DOHH2 (cell line): ENCODE data around the gene PTPRN2.

Experiments used
- H3F3A ChIP-seq: fragments of 200-600 bp; sonication (generic), shearing (Covaris generic); 2 replicates; pipeline ENCODE4 v1.6.0; 2016; ENCODE audit warnings: antibody characterized with exemption, mild to moderate bottlenecking; ENCODE audit not compliant: control insufficient read depth, insufficient read depth
- H3K27ac ChIP-seq: fragments of 200-600 bp; sonication (generic); 2 replicates; pipeline ENCODE4 v1.5.1; 2014; ENCODE audit warnings: low read depth, mild to moderate bottlenecking, low read length, moderate library complexity
- H3K27me3 ChIP-seq: fragments of 200-600 bp; sonication (generic); 2 replicates; pipeline ENCODE4 v1.6.1; 2014; ENCODE audit warnings: mild to moderate bottlenecking, low read length, mixed read lengths; ENCODE audit not compliant: control insufficient read depth
- H3K36me3 ChIP-seq: fragments of 200-600 bp; sonication (generic); 2 replicates; pipeline ENCODE4 v1.6.1; 2014; ENCODE audit warnings: mild to moderate bottlenecking, low read length, moderate library complexity, mixed read lengths; ENCODE audit not compliant: control insufficient read depth
- H3K4me1 ChIP-seq: fragments of 200-600 bp; sonication (generic); 2 replicates; pipeline ENCODE4 v1.6.1; 2014; ENCODE audit warnings: mild to moderate bottlenecking, low read length, mixed read lengths; ENCODE audit not compliant: control insufficient read depth
- H3K4me2 ChIP-seq: fragments of 200-600 bp; sonication (generic); 2 replicates; pipeline ENCODE4 v1.6.0; 2014; ENCODE audit warnings: mild to moderate bottlenecking, low read length, moderate library complexity
- H3K4me3 ChIP-seq: fragments of 200-600 bp; sonication (generic); 2 replicates; pipeline ENCODE4 v1.5.1; 2014; ENCODE audit warnings: mild to moderate bottlenecking, low read length, mixed read lengths
- H3K79me2 ChIP-seq: fragments of 200-600 bp; sonication (generic); 2 replicates; pipeline ENCODE4 v1.6.1; 2014; ENCODE audit warnings: mild to moderate bottlenecking, low read length, mixed read lengths; ENCODE audit not compliant: control insufficient read depth
- H3K9me2 ChIP-seq: fragments of 200-600 bp; sonication (generic); replicated peaks from 2 replicates; pipeline ENCODE4 v1.6.1; 2014; ENCODE audit warnings: mild to moderate bottlenecking, low read length, mixed read lengths; ENCODE audit not compliant: control insufficient read depth
- H3K9me3 ChIP-seq: fragments of 200-600 bp; sonication (generic); 2 replicates; pipeline ENCODE4 v1.6.1; 2014; ENCODE audit warnings: antibody characterized with exemption, low read length, mixed read lengths; ENCODE audit not compliant: control insufficient read depth, insufficient read depth
- H4K20me1 ChIP-seq: fragments of 200-600 bp; sonication (generic); 2 replicates; pipeline ENCODE4 v1.6.0; 2014; ENCODE audit warnings: low read depth, mild to moderate bottlenecking, antibody characterized with exemption, low read length, moderate library complexity; ENCODE audit not compliant: control insufficient read depth, insufficient read depth
- CTCF ChIP-seq: fragments of 200-600 bp; sonication (generic); IDR thresholded peaks from one replicate; pipeline ENCODE4 v1.5.1; 2014; ENCODE audit warnings: antibody characterized with exemption, mild to moderate bottlenecking, low read depth, low read length; ENCODE audit not compliant: poor library complexity, severe bottlenecking
- EZH2phosphoT487 ChIP-seq: fragments of 200-600 bp; sonication (generic); IDR thresholded peaks from 2 replicates; pipeline ENCODE4 v1.6.1; 2017; ENCODE audit warnings: borderline replicate concordance, mild to moderate bottlenecking, antibody characterized with exemption, low read length, moderate library complexity, mixed read lengths

PTPRN2 gene

DNA sequence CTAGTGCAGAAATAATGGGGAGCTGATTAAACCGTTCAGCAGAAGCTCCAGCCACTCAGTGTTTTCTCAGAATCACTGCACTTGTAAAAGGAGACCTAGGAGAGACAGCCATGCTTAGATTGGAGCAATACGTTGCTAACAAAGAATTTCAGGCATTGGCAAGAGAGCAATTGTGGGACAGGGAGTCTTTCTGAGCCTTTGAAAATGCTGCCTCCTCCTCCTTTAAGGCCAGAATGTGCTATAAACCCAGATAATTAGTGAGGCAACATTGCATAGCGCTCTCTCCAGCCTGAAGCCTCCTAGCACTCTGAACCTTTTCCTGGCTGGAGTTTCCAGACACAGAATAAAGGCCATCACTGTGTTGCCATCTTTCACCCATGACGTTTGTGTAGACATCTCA, 18.5 kb upstream of the PTPRN2 start:
- Histone ChIP-seq H3K79me2 (no peaks in the 10 kb centered on the region), H3K27ac (no peak overlapping the region), H3K9me2 (no peaks in the 10 kb centered on the region), H3K9me3 (no peaks in the 10 kb centered on the region), H3K4me3 (no peak overlapping the region), H3K27me3 (no peaks in the 10 kb centered on the region), H3F3A (no peaks in the 10 kb centered on the region), H3K4me2 (no peak overlapping the region), H3K4me1 (peaks cover 8% of the 10 kb centered on the region; the same call in 1 of the 2 replicates), H3K36me3 (peaks cover 30% of the 10 kb centered on the region), H4K20me1 (no peaks in the 10 kb centered on the region)
- TF ChIP-seq CTCF: no peak
- no peak for TF ChIP-seq EZH2phosphoT487

DNA sequence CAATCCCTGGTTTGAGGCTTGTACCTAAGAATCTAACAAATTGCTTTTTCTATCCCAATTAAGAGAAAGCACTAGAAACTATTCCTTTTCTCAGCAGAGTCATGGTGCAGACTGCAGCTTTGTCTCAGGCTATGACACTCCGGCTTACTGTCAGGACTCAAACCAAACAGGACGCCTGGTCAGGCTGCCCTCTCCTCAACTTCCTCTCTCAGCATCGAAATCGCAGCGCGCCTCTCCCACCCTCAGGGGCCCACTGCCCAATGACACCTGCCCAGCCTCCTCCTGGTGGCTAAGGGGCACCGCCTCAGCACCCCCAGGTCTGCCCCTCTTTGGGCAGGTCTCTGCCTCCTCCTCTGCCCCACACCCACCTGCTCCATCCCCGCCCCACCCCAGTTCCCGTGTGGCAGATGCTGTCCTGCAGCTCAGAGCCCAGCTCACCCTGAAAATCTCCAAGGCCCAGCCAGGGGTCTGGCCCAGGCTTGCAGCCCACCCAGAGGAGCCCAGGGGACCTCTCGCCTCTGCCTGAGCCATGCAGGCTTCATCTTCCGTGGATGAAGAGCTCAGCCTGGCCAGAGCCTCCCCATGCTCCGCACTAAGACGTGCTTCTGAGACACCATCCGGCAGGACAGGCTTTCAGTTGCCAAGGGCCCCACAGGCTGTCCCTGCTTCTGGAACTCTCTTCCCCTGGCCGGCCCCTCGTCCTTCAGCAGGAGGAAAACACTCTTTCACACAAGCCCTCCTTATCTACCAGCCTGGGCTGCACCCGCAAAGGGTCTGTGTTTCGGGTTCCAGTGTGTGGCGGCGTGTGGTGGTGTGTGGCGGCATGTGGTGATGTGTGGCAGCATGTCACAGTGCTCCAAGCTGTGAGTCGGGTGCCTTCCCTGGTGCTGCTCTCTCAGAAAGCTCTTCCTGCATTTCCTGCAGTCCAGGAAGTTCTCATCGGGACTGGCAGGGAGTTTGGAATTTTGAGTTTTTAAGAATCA, 16.4 kb upstream of the PTPRN2 start:
- Histone ChIP-seq H4K20me1 (no peaks in the 10 kb centered on the region), H3K4me3 (no peak overlapping the region), H3K9me2 (no peaks in the 10 kb centered on the region), H3F3A (no peaks in the 10 kb centered on the region), H3K79me2 (no peaks in the 10 kb centered on the region), H3K36me3 (peaks cover 26% of the 10 kb centered on the region), H3K27ac (no peak overlapping the region), H3K4me1 (peaks cover 4% of the 10 kb centered on the region; the same call in 1 of the 2 replicates), H3K27me3 (no peaks in the 10 kb centered on the region), H3K9me3 (no peaks in the 10 kb centered on the region), H3K4me2 (no peak overlapping the region)
- no peak for TF ChIP-seq CTCF
- no peak for TF ChIP-seq EZH2phosphoT487

DNA sequence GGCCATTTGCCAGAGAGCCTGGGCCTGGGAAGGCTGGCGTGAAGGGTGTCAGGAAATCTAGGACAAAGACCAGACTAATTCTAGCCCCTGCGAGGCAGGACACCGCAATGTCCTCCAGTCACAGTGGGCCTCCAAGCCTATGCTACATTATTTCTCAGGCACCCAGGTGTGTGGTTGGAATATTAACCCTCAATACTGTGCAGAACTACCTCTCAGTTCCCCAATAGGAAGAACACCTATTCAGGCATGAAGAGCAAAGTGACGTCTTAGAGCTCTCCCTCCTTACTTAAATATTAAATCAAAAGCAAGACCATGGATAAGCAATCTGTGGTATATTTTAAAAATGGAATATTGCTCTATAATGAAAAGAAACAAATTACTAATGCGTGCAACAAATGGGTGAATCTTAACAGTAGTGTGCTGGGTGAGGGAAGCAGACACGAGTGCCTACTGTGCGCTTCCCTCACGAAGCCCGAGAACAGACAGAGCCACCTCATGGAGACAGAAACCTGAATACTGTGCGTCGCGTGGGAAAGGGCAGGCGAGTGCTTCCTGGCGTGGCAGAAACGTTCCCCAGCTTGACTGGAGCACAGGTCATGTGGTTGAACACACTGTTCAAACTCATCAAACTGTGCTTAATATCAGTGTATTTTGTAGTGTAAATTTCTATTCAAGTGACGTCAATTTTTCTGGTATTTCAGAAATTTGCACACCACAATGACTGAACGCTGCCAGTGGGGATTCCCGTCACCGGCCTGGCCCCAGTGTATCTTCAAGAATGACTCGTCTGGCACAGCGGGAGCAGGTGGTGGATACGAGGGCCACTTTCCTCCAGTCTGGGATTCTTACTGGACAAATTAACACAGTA, 15.5 kb upstream of the PTPRN2 start:
- Histone ChIP-seq H3K4me3 (no peak overlapping the region), H3K4me1 (peaks cover 4% of the 10 kb centered on the region; the same call in 1 of the 2 replicates), H4K20me1 (no peaks in the 10 kb centered on the region)

More for the DNA sequence above, 15.5 kb upstream of the PTPRN2 start:
- Histone ChIP-seq H3K4me2 (no peak overlapping the region), H3K9me3 (no peaks in the 10 kb centered on the region), H3K27ac (no peak overlapping the region), H3K79me2 (no peaks in the 10 kb centered on the region), H3K9me2 (no peaks in the 10 kb centered on the region), H3K27me3 (no peaks in the 10 kb centered on the region), H3K36me3 (peaks cover 21% of the 10 kb centered on the region), H3F3A (no peaks in the 10 kb centered on the region)
- TF ChIP-seq CTCF (no peak), EZH2phosphoT487 (no peak)
